DMS53 (cell line): Measurements from ENCODE around the gene HSD17B14.
A peak's percentile ranks its signal among the peaks of the same experiment; 100 is the strongest.

Source experiments
- DNase-seq: peaks from one replicate; lab custom pipeline; 2025; lab: John Stamatoyannopoulos, UW

HSD17B14 gene

DNA sequence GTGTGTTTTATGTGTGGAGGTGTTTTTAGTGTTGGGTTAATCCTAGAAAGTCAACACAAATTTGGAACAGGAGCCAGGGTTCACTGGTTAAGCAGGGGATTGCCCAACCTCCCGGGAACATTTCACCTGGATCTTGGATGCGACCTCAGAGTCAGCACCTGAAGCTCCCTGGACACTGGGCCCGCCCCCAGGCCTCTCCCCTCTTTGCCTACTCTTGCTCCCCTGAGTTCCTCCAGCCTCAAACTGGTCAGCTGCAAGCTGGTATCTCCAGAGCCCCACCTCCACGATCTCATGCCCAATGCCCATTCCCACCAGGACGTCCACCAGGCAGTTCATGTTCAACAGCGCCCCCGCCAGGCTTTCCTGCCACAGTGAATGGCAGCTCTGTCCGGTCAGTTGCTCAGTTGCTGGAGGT, 9.7 kb downstream of the HSD17B14 start:
- DNase-seq: peak; percentile 75

DNA sequence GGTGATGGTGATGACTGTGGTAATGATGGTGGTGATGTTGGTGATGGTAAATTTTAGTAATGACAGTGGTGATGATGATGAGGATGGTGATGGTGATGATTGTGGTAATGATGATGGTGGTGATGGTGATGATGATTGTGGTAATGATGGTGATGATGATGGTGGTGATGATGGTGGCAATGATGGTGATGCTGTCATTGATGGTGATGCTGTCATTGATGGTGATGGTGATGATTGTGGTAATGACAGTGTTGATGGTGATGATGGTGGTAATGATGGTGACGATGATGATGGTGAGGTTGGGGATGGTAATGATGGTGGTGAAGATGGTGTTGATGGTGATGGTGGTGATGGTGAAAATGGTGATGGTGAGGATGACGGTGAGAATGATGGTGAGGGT, 13.8 kb downstream of the HSD17B14 start:
- no peak for DNase-seq

DNA sequence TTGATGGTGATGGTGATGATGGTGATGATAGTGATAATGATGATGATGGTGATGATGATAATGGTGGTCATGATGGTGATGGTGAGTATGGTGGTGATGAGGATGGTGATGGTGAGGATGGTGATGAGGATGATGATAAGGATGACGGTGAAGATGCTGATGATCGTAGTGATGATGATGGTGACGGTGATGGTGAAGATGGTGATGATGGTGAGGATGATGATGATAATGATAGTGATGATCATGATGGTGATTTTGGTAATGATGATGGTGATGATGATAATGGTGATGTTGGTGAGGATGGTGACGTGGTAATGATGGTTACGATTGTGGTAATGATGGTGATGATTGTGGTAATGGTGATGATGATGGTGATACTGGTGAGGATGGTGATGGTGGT, 14.7 kb downstream of the HSD17B14 start:
- DNase-seq: no peak

DNA sequence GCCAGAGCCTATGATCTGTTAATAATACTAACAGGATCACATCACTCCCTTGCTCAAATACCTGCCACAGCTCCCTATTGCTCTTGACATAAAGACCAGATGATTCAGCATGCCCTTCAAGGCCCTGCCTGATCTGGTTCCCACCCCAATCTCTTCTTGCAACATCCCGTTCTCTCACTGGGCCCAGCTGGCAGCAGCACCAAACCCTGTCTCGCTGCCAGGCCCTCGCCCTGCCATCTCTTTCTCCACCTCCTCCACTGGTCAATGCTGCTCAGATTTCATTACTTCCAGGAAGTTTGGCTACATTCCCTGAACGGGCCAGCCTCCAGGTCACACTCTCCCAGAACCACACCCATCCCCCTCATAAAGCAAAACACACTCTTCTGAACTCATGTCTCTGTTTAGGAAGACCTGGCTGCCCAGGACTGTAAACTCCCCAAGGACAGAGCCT, 16.9 kb downstream of the HSD17B14 start:
- peak; percentile 82 for DNase-seq

DNA sequence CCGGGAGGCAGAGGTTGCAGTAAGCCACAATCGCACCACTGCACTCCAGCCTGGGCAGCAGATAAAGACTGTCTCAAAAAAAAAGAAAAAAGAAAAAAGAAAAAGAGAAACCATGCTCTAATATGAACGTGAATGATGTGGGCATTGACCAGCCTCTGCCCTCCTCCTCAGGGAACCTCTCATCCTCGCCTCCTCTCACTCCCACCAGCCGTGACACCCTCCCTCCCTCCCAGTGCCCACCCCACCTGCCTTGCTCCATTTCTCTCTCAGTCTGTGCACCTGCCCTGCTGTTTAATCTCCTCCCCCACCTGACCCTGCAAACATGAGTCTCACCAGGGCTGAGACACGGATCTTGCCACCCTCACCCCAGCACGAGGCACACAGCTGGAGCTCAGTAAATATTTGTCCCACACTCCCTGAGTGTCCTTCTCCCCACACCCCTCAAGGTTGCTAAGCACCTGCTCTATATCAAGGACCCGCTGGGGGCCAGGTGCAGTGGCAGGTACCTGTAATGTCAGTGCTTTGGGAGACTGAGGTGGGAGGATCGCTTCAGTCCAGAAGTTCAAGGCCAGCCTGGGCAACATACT, 18.0 kb downstream of the HSD17B14 start:
- peak; percentile 100 for DNase-seq

DNA sequence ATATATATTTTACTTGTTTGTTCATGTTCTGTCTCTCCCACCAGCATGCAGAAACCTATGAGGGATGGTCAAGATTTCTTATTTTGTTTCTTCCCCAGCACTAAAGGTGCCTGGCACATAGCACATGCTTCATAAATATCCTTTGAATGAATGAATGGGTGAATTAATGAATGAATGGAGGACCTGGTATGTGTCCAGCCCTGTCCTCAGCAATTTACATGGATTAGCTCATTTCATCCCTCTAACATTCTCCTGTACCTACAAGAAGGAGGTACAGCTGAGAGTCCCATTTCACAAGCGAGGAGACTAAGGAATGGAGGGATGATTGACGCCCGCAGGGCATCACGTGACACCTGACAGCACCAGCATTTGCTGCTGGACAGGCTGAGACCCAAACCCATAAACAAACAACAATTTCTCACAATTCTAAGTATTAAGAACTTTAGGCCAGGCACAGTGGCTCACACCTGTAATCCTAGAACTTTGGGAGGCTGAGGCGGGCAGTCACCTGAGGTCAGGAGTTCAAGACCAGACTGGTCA, 18.6 kb downstream of the HSD17B14 start:
- DNase-seq: peak; percentile 55

DNA sequence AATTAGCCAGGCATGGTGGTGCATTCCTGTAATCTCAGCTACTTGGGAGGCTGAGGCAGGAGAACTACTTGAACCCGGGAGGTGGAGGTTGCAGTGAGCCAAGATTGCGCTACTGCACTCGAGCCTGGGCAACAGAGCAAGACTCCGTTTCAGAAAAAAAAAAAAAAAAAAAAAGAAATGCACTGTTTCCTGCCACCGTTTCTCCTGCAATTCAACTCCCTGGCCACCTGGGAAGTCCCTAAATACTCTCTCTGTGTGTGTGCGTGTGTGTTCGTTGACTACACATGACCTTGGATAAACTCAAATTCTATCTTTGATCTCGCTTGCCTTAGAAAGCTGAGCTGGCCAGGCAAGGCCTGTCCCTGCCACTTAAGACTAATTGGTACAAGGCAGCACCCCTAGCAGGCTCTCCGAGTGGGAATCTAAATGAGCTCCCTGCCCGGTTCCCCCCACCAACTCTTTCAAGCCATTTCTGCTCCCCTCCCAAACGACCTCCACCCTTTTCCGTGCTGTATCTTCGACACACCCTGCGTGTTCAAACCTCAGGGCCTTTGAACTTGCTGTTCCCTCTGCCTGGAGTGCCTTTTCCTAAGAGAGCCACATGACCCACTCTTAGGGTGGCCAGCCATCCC, 20.3 kb downstream of the HSD17B14 start:
- DNase-seq: peak; percentile 95

DNA sequence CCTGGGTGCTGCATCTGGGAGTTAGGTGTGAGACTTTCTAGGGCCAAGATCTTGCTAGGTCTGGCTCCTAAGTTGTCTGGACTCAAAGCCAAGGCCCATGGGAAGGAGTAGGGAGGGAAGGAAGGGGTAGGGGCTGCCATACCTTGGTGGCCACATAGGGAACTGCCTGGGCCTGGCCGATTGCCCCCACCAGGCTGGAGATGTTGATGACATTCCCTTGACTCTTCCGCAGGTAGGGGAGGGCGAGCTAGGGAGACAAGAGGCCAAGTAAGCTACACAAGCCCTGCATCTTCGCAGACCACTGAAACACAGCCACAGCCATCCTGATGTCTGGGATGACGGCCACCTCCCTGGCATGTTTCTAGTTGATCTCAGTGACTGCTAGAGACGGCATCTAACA, 21.4 kb downstream of the HSD17B14 start:
- DNase-seq: no peak

DNA sequence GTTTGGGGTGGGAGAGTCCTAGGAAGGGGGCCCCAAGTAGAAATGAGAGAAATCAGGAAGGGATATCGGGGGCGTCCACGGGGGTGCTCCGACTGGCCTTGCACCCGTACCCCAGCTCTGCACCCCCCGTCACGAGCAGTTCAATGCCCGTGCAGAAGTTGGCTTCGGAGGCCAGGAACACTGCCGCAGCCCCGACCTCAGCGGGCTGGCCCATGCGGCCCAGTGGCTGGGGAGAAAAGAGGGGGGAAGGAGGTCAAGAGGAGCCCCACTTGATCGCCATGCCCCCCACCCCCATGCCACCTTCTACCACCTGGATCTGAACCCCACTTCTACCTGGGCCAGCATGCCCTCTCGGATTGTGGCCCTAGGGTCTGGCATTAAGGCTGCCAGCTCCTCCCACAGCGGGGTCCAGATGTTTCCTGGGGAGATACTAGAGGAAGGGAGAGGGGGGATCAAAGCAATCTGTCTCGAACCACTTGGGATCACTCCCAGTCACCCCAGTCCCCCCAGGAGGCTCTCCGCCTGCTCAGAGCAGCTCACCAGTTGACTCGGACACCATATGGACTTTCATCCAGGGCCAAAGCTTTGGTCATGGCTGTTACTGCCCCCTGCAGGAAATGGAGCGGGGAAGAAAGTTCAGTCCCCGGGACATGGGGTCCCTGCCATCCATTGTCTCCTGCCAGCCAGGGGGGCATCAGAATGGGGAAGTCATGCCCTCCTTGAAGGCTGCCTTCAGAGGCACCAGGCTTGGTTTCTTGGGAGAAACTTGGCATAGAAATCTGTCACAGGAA, 23.0 kb downstream of the HSD17B14 start:
- peak; percentile 28 for DNase-seq

DNA sequence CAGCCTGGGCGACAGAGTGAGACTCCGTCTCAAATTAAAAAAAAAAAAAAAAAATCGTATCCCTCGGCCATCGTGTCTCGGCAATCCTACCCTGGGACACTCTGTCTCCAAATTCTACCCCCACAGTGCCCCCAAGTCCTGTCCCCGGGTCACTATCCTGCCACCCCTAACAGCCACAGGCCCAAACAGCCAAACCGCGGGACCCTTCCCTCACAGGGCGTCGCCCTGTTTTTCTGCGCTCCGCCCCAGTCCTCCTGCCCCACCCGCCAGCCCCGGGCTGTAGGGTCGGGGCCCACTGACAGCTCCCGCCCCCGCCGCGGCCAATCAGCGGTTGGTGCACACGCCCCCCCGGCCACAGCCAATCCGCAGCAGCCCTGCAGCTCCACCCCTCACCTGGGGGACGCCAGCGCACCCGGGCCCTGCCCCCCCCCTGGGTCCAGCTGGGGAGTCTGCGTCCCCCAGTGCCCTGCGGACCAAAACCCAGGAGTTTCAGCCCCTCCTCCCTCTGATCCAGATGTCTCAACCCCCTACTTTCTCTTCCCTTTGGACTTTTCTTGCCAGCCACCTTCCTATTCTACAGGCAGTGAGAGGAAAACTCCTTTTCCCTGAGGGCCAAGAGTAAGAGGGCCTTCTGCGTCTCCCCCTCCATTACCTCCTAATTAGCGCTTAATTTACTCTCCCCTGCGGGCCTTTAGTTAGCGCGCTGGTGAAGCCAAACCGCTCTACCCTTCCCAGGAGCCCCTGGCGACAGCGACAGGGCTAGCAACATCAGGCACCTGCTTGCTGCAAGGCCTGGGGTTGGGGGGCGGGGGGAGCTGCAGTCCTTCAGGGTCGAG, 24.0 kb downstream of the HSD17B14 start:
- peak; percentile 96 for DNase-seq

DNA sequence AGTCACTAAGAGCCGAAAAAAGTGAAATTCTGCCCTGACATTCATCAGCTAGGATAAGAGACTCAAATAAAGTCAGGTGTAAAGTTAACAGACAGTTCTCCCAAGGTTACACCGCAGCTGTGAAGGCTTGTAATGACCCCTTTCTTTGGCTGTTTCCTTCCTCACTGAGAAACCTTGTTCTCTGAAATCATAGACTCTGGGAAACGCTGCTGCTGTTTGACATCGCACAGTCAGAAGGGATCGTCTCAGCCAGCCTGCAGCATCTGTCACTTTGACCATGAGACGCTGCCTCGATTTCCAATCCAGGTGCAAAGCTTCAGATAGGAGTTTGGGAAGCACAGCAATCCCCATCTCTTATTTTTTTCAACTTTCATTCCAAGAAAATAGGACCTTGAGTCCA, 26.1 kb downstream of the HSD17B14 start:
- DNase-seq: peak; percentile 39

DNA sequence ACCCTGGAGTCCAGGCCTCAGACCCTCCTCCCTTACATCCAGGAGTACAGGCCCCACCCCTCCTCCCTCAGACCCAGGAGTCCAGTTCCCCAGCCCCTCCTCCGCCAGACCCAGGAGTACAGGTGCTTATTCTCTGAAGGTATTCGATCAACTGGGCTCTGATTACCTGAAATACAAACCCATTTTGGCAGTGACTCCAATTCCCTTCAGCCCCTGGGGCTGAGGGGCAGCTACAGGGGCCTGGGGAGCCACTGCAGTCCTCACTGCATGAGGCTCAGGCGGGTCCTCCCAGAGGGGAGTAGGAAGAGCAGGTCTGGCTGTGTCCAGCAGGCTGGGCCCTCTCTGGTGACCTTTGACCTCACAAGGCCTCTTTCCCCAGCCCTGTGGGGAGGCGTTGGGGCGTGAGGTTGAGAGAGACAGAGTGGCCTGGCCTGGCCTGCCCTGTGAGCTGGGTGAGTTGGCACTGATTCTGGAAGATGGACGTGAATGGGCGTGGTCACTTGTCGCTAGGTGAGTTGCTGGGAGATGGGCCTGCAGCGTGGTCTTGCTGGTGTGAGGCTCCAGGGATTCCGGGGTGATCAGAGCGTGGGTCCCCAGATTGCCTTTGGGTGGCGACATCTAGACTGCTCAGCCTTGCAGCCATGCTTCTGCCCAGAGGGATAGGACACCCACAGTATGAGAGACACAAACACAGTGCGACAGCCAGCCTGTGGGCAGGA, 28.5 kb downstream of the HSD17B14 start:
- DNase-seq: no peak

DNA sequence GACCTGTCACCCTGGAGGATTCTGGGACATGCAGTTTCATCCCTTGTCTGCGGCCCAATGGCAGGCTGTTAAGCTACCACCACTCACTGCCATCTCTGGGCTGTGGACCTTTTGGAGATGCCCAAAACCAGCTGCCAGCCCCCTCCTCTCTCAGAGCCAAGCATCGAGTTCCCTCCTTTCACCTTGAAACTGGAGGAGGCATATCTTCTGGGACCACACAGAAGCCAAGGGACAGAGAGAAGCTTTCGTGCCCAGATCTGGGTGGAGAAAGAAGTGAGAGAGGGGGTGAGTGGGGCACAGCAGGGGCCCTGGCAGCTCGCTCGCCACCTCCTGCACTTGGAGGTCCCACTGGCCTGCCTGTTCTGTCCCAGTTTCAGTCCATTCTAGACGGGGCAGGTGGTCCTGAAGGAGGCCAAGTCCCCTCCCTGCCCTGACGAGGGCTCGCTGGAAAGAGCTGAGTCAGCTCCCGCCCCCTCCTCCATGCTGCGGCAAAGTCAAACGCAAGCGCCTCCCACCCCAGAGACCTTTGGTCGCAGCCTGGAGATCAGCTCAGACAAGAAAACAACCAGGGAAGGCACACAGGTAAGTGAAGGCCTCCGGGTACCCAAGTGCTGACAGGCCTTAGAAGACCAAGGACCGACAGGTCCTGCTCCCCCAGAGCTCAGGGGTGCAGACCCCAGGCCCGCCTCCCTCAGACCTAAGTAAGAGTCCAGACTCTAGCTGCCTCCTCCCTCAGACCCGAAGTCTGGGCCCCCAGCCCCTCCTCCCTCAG, 29.3 kb downstream of the HSD17B14 start:
- DNase-seq: no peak

DNA sequence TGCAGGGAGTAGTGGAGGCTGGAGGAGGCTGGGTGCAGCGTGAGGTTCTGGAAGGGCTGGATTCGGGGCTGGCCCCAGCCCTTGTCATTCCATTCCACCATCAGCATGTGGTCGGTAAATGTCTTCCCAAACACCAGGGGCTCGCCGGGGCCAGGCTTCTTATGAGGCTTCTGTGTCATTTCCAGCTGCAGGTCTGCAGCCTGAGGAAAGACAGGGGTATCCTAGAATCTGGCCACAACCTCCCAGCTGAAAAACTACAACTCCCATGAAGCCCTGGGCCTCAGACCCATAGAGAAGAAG, 29.8 kb downstream of the HSD17B14 start:
- DNase-seq: peak; percentile 71

DNA sequence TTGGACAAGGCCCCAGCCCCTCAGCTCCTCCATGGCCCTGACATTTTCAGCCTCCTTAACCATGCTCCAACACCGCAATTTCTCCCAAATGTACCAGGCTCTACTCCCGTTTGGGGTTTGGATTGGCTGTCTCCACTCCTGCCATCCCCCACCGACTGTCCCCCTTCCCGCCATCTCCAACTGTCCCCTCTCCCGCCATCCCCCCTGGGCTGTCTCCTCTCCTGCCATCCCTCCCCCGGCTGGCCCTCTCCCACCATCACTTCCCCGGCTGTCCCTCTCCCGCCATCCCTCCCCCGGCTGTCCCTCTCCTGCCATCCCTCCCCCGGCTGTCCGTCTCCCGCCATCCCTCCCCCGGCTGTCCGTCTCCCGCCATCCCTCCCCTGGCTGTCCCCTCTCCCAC, 30.8 kb downstream of the HSD17B14 start:
- DNase-seq: no peak

DNA sequence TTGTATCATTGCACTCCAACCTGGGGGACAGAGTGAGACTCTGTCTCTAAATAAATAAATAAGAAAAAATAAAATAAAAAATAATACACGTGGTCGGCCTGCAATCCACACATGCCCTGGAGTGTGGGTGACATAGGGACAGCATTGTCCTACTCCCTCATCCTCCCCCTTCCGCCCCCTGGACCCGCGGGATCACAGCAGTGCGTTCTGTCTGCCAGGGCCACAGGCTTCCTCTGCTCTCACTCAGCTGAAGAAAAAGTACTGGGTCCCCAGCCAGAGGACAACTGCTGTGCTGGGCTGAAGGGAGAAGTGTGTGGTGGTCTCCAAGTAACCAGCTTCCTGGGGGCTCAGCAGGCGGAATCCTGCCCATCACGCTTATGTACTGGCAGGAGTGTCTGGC, 31.8 kb downstream of the HSD17B14 start:
- DNase-seq: no peak

DNA sequence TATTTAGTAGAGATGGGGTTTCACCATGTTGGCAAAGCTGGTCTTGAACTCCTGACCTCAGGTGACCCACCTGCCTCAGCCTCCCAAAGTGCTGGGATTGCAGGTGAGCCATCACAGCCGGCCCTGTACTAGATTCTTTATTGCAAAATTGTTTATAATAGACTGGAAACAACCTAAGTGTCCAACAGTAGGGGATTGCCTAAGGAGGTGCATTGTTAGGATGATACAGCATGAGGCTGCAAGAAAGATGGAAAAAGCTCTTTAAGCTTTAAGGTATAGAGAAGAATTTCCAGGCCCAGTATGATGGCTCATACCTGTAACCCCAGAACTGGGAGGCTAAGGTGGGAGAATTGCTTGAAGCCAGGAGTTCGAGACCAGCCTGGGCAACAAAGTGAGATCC, 33.7 kb downstream of the HSD17B14 start:
- DNase-seq: no peak

DNA sequence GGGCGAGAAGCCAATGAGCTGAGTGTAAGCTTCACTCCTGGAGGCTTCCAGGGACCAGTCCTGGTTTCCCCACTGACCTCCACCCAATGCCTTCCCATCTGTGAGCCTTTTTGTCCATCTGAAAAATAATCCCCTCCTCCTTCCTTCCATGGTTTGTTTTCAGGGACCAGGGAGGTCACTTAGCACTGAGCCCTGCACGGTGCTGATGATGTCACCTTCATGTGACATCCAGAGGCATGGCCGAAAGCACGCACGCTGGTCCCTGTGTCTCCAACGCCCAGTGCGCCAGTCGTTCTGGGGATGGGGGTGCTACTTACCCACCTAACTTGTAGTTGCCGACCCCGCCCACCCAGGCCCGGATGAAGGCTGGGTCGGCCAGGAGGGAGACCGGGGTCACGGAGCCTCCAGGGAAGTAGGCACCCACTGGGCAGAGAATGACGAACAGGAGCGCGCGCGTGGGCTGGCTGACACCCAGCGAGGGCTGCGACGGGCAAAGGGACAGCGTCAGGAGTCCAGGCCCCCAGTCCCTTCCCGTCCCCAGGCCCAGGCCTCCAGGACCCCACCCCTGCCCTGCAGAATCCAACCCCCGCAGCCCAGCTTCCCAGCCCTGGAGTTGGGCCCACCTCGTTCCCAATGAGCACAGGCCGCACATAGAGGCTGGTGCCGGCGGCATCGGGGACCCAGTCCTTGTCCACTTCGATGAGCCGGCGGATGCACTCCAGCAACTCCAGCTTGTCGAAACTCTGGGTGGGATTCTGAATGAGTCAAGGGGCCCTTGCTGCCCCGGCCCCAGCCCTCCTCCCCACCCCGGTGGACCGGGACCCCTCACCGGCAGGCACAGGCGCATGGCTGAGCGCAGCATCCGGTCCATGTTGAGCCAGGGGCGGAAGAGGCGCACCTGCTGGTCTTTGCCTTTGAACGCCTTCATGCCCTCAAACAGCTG, 36.7 kb downstream of the HSD17B14 start:
- DNase-seq: no peak

DNA sequence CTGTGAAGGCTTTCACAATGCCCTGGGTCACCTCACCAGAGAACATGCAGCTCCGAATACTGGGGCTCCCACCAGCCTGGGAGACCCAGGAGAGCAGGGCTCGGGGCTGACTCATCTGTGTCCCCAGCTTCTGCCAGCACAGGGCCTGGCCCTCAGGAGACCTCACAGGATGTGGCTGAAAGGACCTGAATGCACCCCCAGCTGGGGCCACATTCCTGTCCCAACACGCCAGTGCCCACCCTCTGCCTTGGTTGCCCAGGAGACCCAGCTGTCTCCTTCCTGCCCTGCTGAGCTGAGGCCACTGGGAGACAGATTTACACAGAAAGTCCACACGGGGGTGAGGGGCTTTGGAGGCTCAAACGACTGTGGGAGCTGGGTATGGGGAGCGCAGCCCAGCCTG, 37.4 kb downstream of the HSD17B14 start:
- DNase-seq: no peak

DNA sequence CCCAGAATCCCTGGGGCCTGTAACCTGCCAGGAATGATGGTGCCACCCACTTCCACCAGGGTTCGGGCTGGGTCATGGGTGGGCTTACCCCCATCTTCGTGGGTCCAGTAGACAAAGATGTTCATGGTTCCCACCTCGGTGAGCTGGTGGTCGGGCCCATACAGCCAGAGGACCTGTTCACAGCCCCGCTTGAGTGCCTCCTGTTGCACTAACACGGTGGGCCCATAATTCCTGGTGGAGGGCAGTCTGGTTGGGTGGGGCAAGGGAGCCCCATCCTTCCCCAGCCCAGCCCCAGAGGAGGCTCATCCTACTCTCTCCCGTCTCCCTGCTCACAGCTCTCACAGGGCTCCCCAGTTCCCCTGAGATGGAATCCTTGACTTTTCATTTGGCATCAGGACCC, 39.2 kb downstream of the HSD17B14 start:
- no peak for DNase-seq
